ENCODE data around the gene NHLH2. TPM values are rescaled to one million over a fixed set of nuclear protein-coding genes. Genes with fewer than 3 reads are reported as not detected.

Gene NHLH2
- total RNA-seq, 1 experiment from 2014 or later = 1.2 TPM

GRCh38 chr1:115890580-115890979 is 49.7 kb upstream of the NHLH2 start:
- Histone ChIP-seq H3K14ac (ENCODE audit: insufficient read depth, low read length) (no peak overlapping the region), H2AK5ac (ENCODE audit: insufficient read length, low read length) (no peak overlapping the region), H3K9me3 (ENCODE audit: control insufficient read depth, low read depth, low read length) (no peaks in the 10 kb centered on the region), H3K56ac (ENCODE audit: insufficient read length, low read depth, low read length) (no peak overlapping the region), H3K23ac (ENCODE audit: insufficient read length, low read depth, low read length) (no peak overlapping the region), H3K4ac (ENCODE audit: low read depth, low read length) (no peak overlapping the region), H3T11ph (ENCODE audit: low read length) (no peak overlapping the region), H3K27me3 (ENCODE audit: insufficient read depth, low read length) (no peaks in the 10 kb centered on the region), H2BK15ac (ENCODE audit: low read depth, low read length) (no peak overlapping the region), H4K20me1 (ENCODE audit: control insufficient read depth, insufficient read depth, insufficient read length) (no peaks in the 10 kb centered on the region), H2BK20ac (ENCODE audit: low read depth, low read length, poor library complexity, severe bottlenecking) (no peak overlapping the region), H4K91ac (ENCODE audit: insufficient read length, low read depth, low read length) (no peak overlapping the region), H3K27ac (ENCODE audit: insufficient read length, low read depth, low read length) (no peak overlapping the region), H3K18ac (ENCODE audit: insufficient read length, low read depth, low read length) (no peak overlapping the region), H3K79me2 (ENCODE audit: insufficient read depth, low read length) (no peaks in the 10 kb centered on the region), H2AFZ (ENCODE audit: low read length) (no peak overlapping the region), H3K23me2 (ENCODE audit: insufficient read length, low read depth, low read length, poor library complexity, severe bottlenecking) (no peaks in the 10 kb centered on the region), H3K9ac (ENCODE audit: extremely low read depth, insufficient read length, low read length) (no peak overlapping the region), H2BK12ac (ENCODE audit: insufficient read length, low read depth, low read length) (no peak overlapping the region), H4K5ac (ENCODE audit: insufficient read length, low read depth, low read length) (no peak overlapping the region), H3K79me1 (ENCODE audit: insufficient read depth, low read depth, low read length, poor library complexity, severe bottlenecking) (no peaks in the 10 kb centered on the region), H4K8ac (replicated peaks; ENCODE audit: insufficient read length, low read depth, low read length) (no peak overlapping the region), H2BK120ac (ENCODE audit: low read depth, low read length, poor library complexity, severe bottlenecking) (no peak overlapping the region), H2BK5ac (ENCODE audit: insufficient read length, low read length) (no peak overlapping the region), H3K4me2 (ENCODE audit: insufficient read depth, insufficient read length, low read length) (no peak overlapping the region), H3K4me1 (ENCODE audit: insufficient read depth, low read length) (no peaks in the 10 kb centered on the region)
- no peak for DNase-seq
- Mint-ChIP-seq H3K36me3 (ENCODE audit: insufficient read depth in 1 of 3, low read depth in 3 of 3) (no peaks in the 10 kb centered on the region), H3K9me3 (no peaks in the 10 kb centered on the region), H3K27ac (no peak overlapping the region), H3K4me1 (no peaks in the 10 kb centered on the region), H3K4me3 (no peak overlapping the region), H3K27me3 (ENCODE audit: low read depth) (no peaks in the 10 kb centered on the region)
- no CpG with 5 or more reads among the region's 4 CpGs for whole genome bisulfite sequencing (ENCODE audit: extremely low coverage, insufficient read length, low lambda C conversion rate)
- no peak for TF ChIP-seq CTCF (conservative IDR thresholded peaks at IDR 0.05)
